Measurements from ENCODE around the gene HDAC4. TPM values are rescaled to one million over a fixed set of nuclear protein-coding genes. Genes with fewer than 3 reads are reported as not detected.
A peak's percentile ranks its signal among the peaks of the same experiment; 100 is the strongest.

Gene HDAC4
- polyA plus RNA-seq, 1 donor (not counting 4 experiments of a cell fraction or from before 2014, with no cell fraction given) = 2.9 TPM

GRCh38 chr2:239245872-239246721 lies 154.7 kb downstream of the HDAC4 start:
- Histone ChIP-seq H3K9me1 (ENCODE audit: control insufficient read depth, extremely low read depth, insufficient read depth, low read length) (no peaks in the 10 kb centered on the region), H3K27me3 (ENCODE audit: control insufficient read depth, extremely low read depth, insufficient read depth, low read length) (no peaks in the 10 kb centered on the region), H3K36me3 (ENCODE audit: control insufficient read depth in 2 of 2, extremely low read depth in 1 of 2, insufficient read depth in 2 of 2, low read length in 2 of 2) (no peaks in the 10 kb centered on the region), H3K9me3 (ENCODE audit: control insufficient read depth, low read depth, low read length) (no peaks in the 10 kb centered on the region), H3K4me3 (ENCODE audit: control insufficient read depth in 2 of 3, extremely low read depth in 1 of 3, insufficient read depth in 2 of 3, low read depth in 1 of 3, low read length in 3 of 3) (peak overlapping the region; percentile 2 to 63 (median 49)), H3K9ac (ENCODE audit: control insufficient read depth, extremely low read depth, insufficient read depth, low read length) (peak overlapping the region; percentile 84), H3K27ac (ENCODE audit: control insufficient read depth, insufficient read depth, low read length) (peak overlapping the region; percentile 81), H4K20me1 (ENCODE audit: control insufficient read depth, extremely low read depth, insufficient read depth, low read length) (no peaks in the 10 kb centered on the region), H3K4me1 (ENCODE audit: control insufficient read depth, extremely low read depth, insufficient read depth, low read length) (peaks cover 14% of the 10 kb centered on the region), H2AFZ (ENCODE audit: control insufficient read depth, low read length) (peak overlapping the region; percentile 61), H3K4me2 (ENCODE audit: control insufficient read depth, extremely low read depth, insufficient read depth, low read depth, low read length) (peak overlapping the region; percentile 90), H3K79me2 (ENCODE audit: control insufficient read depth, insufficient read depth, low read length) (no peaks in the 10 kb centered on the region)
- no peak for TF ChIP-seq EZH2 (IDR thresholded peaks at IDR 0.05; ENCODE audit: low read length)
- TF ChIP-seq, protein P1, sequence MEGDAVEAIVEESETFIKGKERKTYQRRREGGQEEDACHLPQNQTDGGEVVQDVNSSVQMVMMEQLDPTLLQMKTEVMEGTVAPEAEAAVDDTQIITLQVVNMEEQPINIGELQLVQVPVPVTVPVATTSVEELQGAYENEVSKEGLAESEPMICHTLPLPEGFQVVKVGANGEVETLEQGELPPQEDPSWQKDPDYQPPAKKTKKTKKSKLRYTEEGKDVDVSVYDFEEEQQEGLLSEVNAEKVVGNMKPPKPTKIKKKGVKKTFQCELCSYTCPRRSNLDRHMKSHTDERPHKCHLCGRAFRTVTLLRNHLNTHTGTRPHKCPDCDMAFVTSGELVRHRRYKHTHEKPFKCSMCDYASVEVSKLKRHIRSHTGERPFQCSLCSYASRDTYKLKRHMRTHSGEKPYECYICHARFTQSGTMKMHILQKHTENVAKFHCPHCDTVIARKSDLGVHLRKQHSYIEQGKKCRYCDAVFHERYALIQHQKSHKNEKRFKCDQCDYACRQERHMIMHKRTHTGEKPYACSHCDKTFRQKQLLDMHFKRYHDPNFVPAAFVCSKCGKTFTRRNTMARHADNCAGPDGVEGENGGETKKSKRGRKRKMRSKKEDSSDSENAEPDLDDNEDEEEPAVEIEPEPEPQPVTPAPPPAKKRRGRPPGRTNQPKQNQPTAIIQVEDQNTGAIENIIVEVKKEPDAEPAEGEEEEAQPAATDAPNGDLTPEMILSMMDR (optimal IDR thresholded peaks at IDR 0.05 in 1 of 3, IDR thresholded peaks at IDR 0.05 in 1 of 3, conservative IDR thresholded peaks at IDR 0.05 in 1 of 3; ENCODE audit: extremely low read depth in 1 of 3, insufficient read depth in 2 of 3, low read length in 3 of 3) = no peak
- DNase-seq (ENCODE audit: low read depth, low spot score) = no peak
- FAIRE-seq = no peak
- dilution Hi-C loops (cut with MboI; ENCODE audit: extremely low pct_ligation_motif_present, low sequenced_read_pairs) = no loop called here

DNA sequence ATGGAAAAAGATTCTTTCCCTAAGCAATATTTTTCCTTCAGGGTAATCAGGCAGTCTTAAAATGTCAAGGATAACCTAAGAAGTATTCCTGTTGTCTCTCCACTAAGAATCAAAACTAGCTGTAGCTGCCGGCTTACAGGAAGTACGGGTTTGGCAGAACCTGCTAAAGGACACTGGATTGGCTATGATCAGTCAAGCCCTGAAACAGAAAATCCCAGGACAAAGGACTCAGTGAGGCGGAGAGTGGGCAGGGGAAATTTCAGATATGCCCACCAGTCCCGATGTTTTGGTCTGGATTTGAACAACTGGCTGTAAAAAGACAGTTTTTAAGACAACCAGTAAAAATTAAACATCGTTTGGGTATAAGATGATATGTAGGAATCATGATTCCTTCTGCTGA lies 155.7 kb downstream of the HDAC4 start:
- H3K9ac ChIP-seq (ENCODE audit: control insufficient read depth, extremely low read depth, insufficient read depth, low read length) = no peak overlapping the region
- no peak overlapping the region for H3K4me2 ChIP-seq (ENCODE audit: control insufficient read depth, extremely low read depth, insufficient read depth, low read depth, low read length)
- no peak for DNase-seq (ENCODE audit: low read depth, low spot score)
- H3K27ac ChIP-seq (ENCODE audit: control insufficient read depth, insufficient read depth, low read length) = no peak overlapping the region
- H3K4me1 ChIP-seq (ENCODE audit: control insufficient read depth, extremely low read depth, insufficient read depth, low read length) = peaks cover 14% of the 10 kb centered on the region
- no peaks in the 10 kb centered on the region for H3K79me2 ChIP-seq (ENCODE audit: control insufficient read depth, insufficient read depth, low read length)
- FAIRE-seq = no peak
- no peak overlapping the region for H2AFZ ChIP-seq (ENCODE audit: control insufficient read depth, low read length)
- TF ChIP-seq, protein P1 (optimal IDR thresholded peaks at IDR 0.05 in 1 of 3, IDR thresholded peaks at IDR 0.05 in 1 of 3, conservative IDR thresholded peaks at IDR 0.05 in 1 of 3; ENCODE audit: extremely low read depth in 1 of 3, insufficient read depth in 2 of 3, low read length in 3 of 3) = no peak
- no peak for TF ChIP-seq EZH2 (IDR thresholded peaks at IDR 0.05; ENCODE audit: low read length)
- H3K9me3 ChIP-seq (ENCODE audit: control insufficient read depth, low read depth, low read length) = no peaks in the 10 kb centered on the region
- no peak overlapping the region for H3K4me3 ChIP-seq (ENCODE audit: control insufficient read depth in 2 of 3, extremely low read depth in 1 of 3, insufficient read depth in 2 of 3, low read depth in 1 of 3, low read length in 3 of 3)
- no peaks in the 10 kb centered on the region for H3K36me3 ChIP-seq (ENCODE audit: control insufficient read depth in 2 of 2, extremely low read depth in 1 of 2, insufficient read depth in 2 of 2, low read length in 2 of 2)
- dilution Hi-C loops (cut with MboI; ENCODE audit: extremely low pct_ligation_motif_present, low sequenced_read_pairs) = no loop called here
- no peaks in the 10 kb centered on the region for H4K20me1 ChIP-seq (ENCODE audit: control insufficient read depth, extremely low read depth, insufficient read depth, low read length)
- H3K9me1 ChIP-seq (ENCODE audit: control insufficient read depth, extremely low read depth, insufficient read depth, low read length) = no peaks in the 10 kb centered on the region
- no peaks in the 10 kb centered on the region for H3K27me3 ChIP-seq (ENCODE audit: control insufficient read depth, extremely low read depth, insufficient read depth, low read length)
